Mammary epithelial cell (primary cell): ENCODE results near the gene LAX1.

Experiments used
- EZH2 ChIP-seq: IDR thresholded peaks from 2 replicates; pipeline ENCODE4 v1.6.1; 2012; ENCODE audit warnings: low read length, inconsistent platforms, borderline replicate concordance
- TF ChIP-seq, protein P1 (sequence below), 2 donors: IDR thresholded peaks in 1 of 2; conservative IDR thresholded peaks in 1 of 2; 2 replicates each; pipeline ENCODE4 v1.5.1; 2011 to 2012; ENCODE audit warnings: inconsistent platforms in 2 of 2, low read length in 2 of 2, mild to moderate bottlenecking in 2 of 2, control low read depth in 1 of 2, low read depth in 1 of 2; ENCODE audit not compliant: insufficient read depth in 1 of 2; ENCODE audit errors: extremely low read depth in 1 of 2

DNA sequence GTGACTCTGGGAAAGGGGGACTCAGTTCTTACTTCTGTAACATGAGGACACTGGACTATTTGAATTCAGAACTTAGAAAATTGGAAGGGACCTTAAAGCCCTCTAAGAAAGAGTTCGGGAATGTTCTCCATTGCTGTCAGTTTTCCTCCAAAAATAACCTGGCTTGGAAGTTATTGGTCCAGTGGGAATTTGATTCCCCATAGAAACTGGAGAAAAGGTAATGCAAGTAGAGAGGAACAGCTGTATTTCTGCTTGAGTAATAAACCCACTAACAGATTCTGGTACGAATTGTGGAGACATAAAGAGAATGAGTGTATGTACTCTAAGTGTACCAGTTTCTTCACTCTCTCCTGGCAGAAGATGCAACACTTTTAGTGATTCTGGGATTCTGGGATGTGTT lies 32.2 kb downstream of the LAX1 start:
- TF ChIP-seq, protein P1, sequence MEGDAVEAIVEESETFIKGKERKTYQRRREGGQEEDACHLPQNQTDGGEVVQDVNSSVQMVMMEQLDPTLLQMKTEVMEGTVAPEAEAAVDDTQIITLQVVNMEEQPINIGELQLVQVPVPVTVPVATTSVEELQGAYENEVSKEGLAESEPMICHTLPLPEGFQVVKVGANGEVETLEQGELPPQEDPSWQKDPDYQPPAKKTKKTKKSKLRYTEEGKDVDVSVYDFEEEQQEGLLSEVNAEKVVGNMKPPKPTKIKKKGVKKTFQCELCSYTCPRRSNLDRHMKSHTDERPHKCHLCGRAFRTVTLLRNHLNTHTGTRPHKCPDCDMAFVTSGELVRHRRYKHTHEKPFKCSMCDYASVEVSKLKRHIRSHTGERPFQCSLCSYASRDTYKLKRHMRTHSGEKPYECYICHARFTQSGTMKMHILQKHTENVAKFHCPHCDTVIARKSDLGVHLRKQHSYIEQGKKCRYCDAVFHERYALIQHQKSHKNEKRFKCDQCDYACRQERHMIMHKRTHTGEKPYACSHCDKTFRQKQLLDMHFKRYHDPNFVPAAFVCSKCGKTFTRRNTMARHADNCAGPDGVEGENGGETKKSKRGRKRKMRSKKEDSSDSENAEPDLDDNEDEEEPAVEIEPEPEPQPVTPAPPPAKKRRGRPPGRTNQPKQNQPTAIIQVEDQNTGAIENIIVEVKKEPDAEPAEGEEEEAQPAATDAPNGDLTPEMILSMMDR (conservative IDR thresholded peaks at IDR 0.05 in 1 of 2, IDR thresholded peaks at IDR 0.05 in 1 of 2; ENCODE audit: extremely low read depth in 1 of 2, insufficient read depth in 1 of 2, low read depth in 1 of 2, low read length in 2 of 2), result no peak
- no peak for TF ChIP-seq EZH2
